ENCODE data around the gene KBTBD12.

KBTBD12 gene

DNA sequence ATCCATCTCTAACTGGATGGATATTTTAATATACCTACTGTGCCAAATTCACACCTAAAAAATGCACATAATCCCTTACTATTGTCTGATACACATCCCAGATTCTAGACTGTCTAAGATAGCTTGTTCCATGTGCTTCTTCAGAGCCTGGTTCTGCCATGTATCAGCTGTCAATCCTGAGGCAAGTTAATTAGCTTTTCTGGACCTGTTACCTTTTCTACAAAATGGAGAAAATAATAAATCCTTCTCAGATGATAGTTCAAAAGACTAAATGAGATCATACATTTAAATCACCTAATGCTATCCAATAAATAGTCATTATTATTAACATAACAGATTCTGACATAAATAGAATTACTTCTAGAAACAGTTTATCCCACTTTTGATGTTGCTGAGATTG is 66.1 kb downstream of the KBTBD12 start:
- H3K36me3 ChIP-seq (ENCODE audit: control insufficient read depth, insufficient read depth, low read length), result no peaks in the 10 kb centered on the region
- no peaks in the 10 kb centered on the region for H3K9me3 ChIP-seq (ENCODE audit: control insufficient read depth, low read length)
- no peak for DNase-seq
- H3K4me1 ChIP-seq (ENCODE audit: control insufficient read depth, insufficient read depth, low read length, poor library complexity, severe bottlenecking), result no peaks in the 10 kb centered on the region
- no peak overlapping the region for H3K27ac ChIP-seq (ENCODE audit: insufficient read depth, low read length, poor library complexity, severe bottlenecking)
- H3K4me3 ChIP-seq (ENCODE audit: insufficient read depth, low read depth, low read length, poor library complexity, severe bottlenecking), result no peak overlapping the region
- H3K27me3 ChIP-seq (replicated peaks; ENCODE audit: control insufficient read depth, insufficient read depth, low read length, poor library complexity, severe bottlenecking), result no peaks in the 10 kb centered on the region

DNA sequence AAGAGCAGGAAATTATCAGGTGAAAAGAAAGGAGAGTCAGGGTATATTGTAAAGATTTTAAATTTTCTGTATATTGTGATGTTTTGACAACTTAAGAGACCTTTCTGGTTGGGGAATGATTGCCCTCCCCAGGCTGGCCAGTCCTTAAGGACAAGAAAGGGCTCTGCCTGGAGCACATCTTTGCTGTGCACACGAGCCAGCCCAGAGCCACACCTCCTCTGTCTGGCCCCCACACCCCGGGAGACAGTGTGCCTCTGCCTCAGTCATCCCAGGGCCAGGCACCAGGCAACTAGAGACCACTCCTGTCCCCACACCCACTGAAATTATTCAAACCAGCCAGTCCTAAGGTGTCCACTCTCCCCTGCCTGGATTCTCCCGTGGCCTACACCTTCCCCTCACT is 67.1 kb downstream of the KBTBD12 start:
- no peaks in the 10 kb centered on the region for H3K4me1 ChIP-seq (ENCODE audit: control insufficient read depth, insufficient read depth, low read length, poor library complexity, severe bottlenecking)

DNA sequence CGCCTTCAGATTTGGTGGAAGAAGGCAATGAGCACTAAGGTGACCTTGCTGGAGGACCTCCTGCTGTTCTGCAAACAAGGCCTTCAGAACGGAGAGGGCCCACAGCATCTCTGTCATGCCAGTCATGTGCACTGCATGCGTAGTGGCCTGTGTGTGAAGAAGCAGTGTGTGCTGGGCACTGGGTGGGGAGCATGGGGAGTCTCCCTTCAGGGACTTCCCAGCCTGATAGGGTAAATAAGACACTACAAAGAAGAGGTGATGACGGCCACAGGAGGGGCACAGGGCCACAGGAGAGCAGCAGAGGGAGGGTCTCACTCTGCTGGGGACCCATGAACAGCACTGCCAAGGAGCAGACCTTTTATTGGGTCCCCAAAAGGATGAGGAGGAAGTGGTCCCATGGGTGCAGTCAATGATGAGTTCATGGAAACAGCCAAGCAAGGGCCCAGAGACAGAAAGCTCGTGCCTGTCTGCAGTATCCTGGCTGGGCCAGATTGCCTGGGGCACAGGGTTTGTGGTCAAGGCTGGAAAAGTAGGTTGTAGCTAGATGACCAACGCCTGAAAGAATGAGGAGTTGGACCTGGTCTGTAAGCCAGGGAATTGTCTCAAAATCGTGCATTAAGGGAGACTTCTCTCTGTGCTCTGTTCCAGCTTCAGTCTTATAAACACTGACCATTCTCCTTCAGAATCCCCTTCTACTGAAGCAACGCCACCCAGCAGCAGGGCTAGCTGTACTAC is 69.4 kb downstream of the KBTBD12 start:
- DNase-seq, result no peak
- Histone ChIP-seq H3K9me3 (ENCODE audit: control insufficient read depth, low read length) (no peaks in the 10 kb centered on the region), H3K27me3 (replicated peaks; ENCODE audit: control insufficient read depth, insufficient read depth, low read length, poor library complexity, severe bottlenecking) (no peaks in the 10 kb centered on the region)

More for the DNA sequence above, 67.1 kb downstream of the KBTBD12 start:
- Histone ChIP-seq H3K36me3 (ENCODE audit: control insufficient read depth, insufficient read depth, low read length) (no peaks in the 10 kb centered on the region), H3K27ac (ENCODE audit: insufficient read depth, low read length, poor library complexity, severe bottlenecking) (no peak overlapping the region), H3K9me3 (ENCODE audit: control insufficient read depth, low read length) (no peaks in the 10 kb centered on the region), H3K27me3 (replicated peaks; ENCODE audit: control insufficient read depth, insufficient read depth, low read length, poor library complexity, severe bottlenecking) (no peaks in the 10 kb centered on the region), H3K4me3 (ENCODE audit: insufficient read depth, low read depth, low read length, poor library complexity, severe bottlenecking) (no peak overlapping the region)
- DNase-seq, result no peak

DNA sequence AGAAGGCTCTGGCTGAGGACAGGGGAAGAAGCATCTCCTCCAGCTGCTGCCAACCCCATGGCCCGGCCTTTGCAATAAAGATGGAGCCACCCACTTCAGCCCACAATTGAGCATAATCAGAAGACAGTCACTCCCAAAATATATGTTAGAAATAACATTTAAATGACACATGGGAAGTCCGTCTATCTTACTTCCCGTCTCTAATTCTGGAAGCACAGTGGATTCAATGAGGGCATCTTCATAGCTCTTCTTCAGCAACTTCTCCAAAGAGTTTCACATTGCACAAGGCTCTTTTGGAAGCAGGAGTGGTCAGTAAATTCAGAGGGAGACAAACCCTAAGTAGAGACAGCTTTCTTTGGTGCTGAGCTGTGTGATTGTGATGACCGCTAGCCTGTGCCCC is 70.2 kb downstream of the KBTBD12 start:
- H3K27me3 ChIP-seq (replicated peaks; ENCODE audit: control insufficient read depth, insufficient read depth, low read length, poor library complexity, severe bottlenecking), result no peaks in the 10 kb centered on the region
- H3K36me3 ChIP-seq (ENCODE audit: control insufficient read depth, insufficient read depth, low read length), result no peaks in the 10 kb centered on the region
- no peaks in the 10 kb centered on the region for H3K4me1 ChIP-seq (ENCODE audit: control insufficient read depth, insufficient read depth, low read length, poor library complexity, severe bottlenecking)
- no peak for DNase-seq
- no peaks in the 10 kb centered on the region for H3K9me3 ChIP-seq (ENCODE audit: control insufficient read depth, low read length)
- no peak overlapping the region for H3K4me3 ChIP-seq (ENCODE audit: insufficient read depth, low read depth, low read length, poor library complexity, severe bottlenecking)
- H3K27ac ChIP-seq (ENCODE audit: insufficient read depth, low read length, poor library complexity, severe bottlenecking), result no peak overlapping the region

More for the DNA sequence above, 69.4 kb downstream of the KBTBD12 start:
- no peaks in the 10 kb centered on the region for H3K4me1 ChIP-seq (ENCODE audit: control insufficient read depth, insufficient read depth, low read length, poor library complexity, severe bottlenecking)
- H3K27ac ChIP-seq (ENCODE audit: insufficient read depth, low read length, poor library complexity, severe bottlenecking), result no peak overlapping the region
- H3K4me3 ChIP-seq (ENCODE audit: insufficient read depth, low read depth, low read length, poor library complexity, severe bottlenecking), result no peak overlapping the region
- H3K36me3 ChIP-seq (ENCODE audit: control insufficient read depth, insufficient read depth, low read length), result no peaks in the 10 kb centered on the region

DNA sequence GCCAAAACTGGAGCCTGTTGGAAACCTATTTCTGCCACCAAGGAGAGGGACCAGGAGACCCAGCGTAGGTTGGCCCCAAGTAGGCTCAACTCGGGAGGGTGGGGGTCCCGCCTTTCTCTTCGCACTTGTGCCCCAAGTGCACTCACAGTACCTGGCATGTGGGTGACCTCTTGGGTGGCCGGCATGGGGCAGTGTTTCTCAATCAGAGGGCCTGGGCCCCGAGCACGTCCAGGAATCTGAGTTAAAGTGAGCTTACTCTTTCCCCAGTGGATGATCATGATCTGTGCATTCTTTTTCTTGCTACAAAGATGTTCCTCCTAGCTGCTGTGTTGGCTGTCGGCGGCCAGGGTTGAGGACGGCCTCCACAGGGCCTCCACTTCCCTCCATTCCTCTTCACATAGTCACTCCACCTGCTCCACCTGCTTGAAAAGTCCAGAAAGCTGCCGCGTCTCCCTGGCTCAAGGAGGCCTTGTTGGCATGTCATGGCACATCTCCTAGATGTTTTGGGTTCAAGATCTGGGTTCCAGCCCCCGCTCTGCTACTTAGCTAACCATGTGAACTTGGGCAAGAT is 70.7 kb downstream of the KBTBD12 start:
- H3K4me3 ChIP-seq (ENCODE audit: insufficient read depth, low read depth, low read length, poor library complexity, severe bottlenecking), result no peak overlapping the region
- H3K27me3 ChIP-seq (replicated peaks; ENCODE audit: control insufficient read depth, insufficient read depth, low read length, poor library complexity, severe bottlenecking), result no peaks in the 10 kb centered on the region
- no peaks in the 10 kb centered on the region for H3K36me3 ChIP-seq (ENCODE audit: control insufficient read depth, insufficient read depth, low read length)
- H3K9me3 ChIP-seq (ENCODE audit: control insufficient read depth, low read length), result no peaks in the 10 kb centered on the region
- DNase-seq, result no peak
- no peak overlapping the region for H3K27ac ChIP-seq (ENCODE audit: insufficient read depth, low read length, poor library complexity, severe bottlenecking)
- H3K4me1 ChIP-seq (ENCODE audit: control insufficient read depth, insufficient read depth, low read length, poor library complexity, severe bottlenecking), result no peaks in the 10 kb centered on the region

DNA sequence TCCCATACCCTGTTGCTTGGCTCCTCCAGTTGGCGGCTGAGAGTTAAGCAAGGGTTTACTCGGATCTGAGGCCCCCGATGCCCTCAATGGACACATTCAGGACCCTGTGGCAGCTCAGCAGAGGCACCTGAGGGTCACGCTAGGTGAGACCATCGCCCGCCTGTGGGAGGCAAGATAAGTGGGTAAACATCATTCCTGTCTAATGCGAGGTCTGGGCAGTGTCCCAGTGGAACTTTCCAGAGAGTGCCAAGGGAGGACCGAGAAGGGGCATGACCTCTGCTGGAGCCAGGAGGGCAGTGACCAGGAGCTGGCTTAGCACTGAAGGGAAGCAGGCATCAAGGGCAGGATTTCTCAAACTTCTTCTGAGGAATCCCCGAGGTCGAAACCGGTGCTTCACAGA is 71.8 kb downstream of the KBTBD12 start:
- no peak overlapping the region for H3K27ac ChIP-seq (ENCODE audit: insufficient read depth, low read length, poor library complexity, severe bottlenecking)

DNA sequence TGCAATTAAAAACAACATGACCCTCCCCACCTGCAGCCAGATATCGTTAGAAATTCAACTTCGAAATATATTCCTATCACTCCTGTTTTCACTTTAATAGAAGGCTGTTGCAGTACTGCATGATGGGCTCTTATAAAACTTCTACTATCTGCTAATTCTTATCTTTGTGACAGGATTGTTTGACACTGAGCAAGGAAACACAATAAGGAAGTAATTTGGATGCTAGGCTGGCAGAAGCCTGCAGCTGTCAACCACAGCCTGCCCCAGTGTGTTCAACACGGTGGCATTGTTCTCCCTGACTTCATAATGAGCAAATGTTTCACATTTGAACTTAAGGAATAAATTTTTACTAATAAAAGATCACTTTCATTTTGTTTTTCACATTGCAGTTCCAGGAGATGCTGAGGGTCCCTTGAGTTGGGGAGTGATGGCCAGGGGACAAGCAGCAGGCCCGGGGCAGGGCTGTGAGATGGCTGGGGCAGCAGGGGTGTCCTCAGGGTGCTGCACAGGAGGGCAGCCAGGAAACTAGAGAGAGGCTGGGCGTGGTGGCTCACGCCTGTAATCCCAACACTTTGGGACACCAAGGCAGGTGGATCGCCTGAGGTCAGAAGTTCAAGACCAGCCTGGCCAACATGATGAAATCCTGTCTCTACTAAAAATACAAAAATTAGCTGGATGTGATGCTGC is 72.4 kb downstream of the KBTBD12 start:
- Histone ChIP-seq H3K9me3 (ENCODE audit: control insufficient read depth, low read length) (no peaks in the 10 kb centered on the region), H3K27me3 (replicated peaks; ENCODE audit: control insufficient read depth, insufficient read depth, low read length, poor library complexity, severe bottlenecking) (no peaks in the 10 kb centered on the region), H3K36me3 (ENCODE audit: control insufficient read depth, insufficient read depth, low read length) (no peaks in the 10 kb centered on the region), H3K4me3 (ENCODE audit: insufficient read depth, low read depth, low read length, poor library complexity, severe bottlenecking) (no peak overlapping the region), H3K4me1 (ENCODE audit: control insufficient read depth, insufficient read depth, low read length, poor library complexity, severe bottlenecking) (no peaks in the 10 kb centered on the region), H3K27ac (ENCODE audit: insufficient read depth, low read length, poor library complexity, severe bottlenecking) (no peak overlapping the region)
- no peak for DNase-seq

More for the DNA sequence above, 71.8 kb downstream of the KBTBD12 start:
- no peaks in the 10 kb centered on the region for H3K36me3 ChIP-seq (ENCODE audit: control insufficient read depth, insufficient read depth, low read length)
- no peak for DNase-seq
- H3K9me3 ChIP-seq (ENCODE audit: control insufficient read depth, low read length), result no peaks in the 10 kb centered on the region
- no peak overlapping the region for H3K4me3 ChIP-seq (ENCODE audit: insufficient read depth, low read depth, low read length, poor library complexity, severe bottlenecking)
- no peaks in the 10 kb centered on the region for H3K27me3 ChIP-seq (replicated peaks; ENCODE audit: control insufficient read depth, insufficient read depth, low read length, poor library complexity, severe bottlenecking)
- no peaks in the 10 kb centered on the region for H3K4me1 ChIP-seq (ENCODE audit: control insufficient read depth, insufficient read depth, low read length, poor library complexity, severe bottlenecking)

DNA sequence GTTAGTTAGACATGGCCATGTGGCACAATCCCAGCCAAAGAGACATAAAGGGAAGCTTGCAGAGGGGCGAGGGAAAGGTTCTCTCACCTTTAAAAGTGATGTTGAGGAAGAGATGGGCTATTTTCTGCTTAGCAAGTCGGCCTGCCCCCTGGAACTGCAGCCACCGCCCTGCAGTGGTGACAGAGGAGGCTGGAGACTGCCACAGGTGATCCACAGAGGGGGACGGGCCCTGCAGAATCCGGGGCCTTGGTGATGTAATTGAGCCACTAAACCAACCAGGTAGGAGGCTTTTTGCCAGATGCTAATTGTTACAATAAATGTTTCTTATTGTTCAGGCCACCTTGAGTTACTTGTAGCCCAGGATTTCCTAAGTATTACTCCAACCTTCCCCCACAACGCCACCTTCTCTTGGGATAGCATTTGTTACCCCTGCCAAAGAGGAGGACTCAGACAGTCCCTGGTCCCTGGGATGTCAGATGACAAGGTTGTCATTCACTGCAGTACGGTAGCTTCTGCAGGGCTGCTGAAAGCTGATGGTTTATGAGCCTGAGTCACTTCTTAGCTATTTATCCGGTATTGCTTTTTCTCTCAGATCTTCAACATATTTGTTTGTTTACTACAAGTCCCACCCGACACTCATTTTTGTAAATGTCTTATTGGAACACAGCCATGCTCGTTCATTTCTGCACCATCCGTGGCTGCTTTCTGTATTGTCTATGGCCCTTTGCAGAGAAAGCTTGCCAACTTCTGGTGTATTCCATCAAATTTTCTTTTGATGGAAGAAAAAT is 73.9 kb downstream of the KBTBD12 start:
- Histone ChIP-seq H3K36me3 (ENCODE audit: control insufficient read depth, insufficient read depth, low read length) (no peaks in the 10 kb centered on the region), H3K27ac (ENCODE audit: insufficient read depth, low read length, poor library complexity, severe bottlenecking) (no peak overlapping the region), H3K27me3 (replicated peaks; ENCODE audit: control insufficient read depth, insufficient read depth, low read length, poor library complexity, severe bottlenecking) (no peaks in the 10 kb centered on the region), H3K4me1 (ENCODE audit: control insufficient read depth, insufficient read depth, low read length, poor library complexity, severe bottlenecking) (no peaks in the 10 kb centered on the region), H3K9me3 (ENCODE audit: control insufficient read depth, low read length) (no peaks in the 10 kb centered on the region), H3K4me3 (ENCODE audit: insufficient read depth, low read depth, low read length, poor library complexity, severe bottlenecking) (no peak overlapping the region)
- no peak for DNase-seq

DNA sequence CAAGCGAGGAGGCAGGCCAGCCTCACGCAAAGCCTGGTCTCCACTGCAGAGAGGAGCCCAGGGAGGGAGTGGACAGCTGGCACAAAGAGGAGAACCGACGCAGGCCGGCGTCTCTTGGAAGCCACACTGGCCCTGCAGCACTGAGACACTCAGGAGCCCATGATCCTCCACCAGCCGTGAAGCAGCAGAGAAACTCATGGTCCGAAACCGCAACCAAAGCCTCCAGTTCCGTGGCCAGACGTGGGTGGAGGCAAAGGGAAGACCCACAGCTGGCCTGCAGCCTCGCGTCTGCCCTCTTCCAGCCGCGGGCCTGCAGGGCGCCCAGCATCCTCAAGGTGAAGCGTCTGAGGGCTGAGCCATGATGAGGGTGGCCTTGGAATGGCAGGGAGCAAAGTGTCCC is 75.0 kb downstream of the KBTBD12 start:
- no peaks in the 10 kb centered on the region for H3K36me3 ChIP-seq (ENCODE audit: control insufficient read depth, insufficient read depth, low read length)
- H3K9me3 ChIP-seq (ENCODE audit: control insufficient read depth, low read length), result no peaks in the 10 kb centered on the region
- no peaks in the 10 kb centered on the region for H3K4me1 ChIP-seq (ENCODE audit: control insufficient read depth, insufficient read depth, low read length, poor library complexity, severe bottlenecking)
- no peak overlapping the region for H3K4me3 ChIP-seq (ENCODE audit: insufficient read depth, low read depth, low read length, poor library complexity, severe bottlenecking)
- DNase-seq, result no peak
- no peaks in the 10 kb centered on the region for H3K27me3 ChIP-seq (replicated peaks; ENCODE audit: control insufficient read depth, insufficient read depth, low read length, poor library complexity, severe bottlenecking)
- no peak overlapping the region for H3K27ac ChIP-seq (ENCODE audit: insufficient read depth, low read length, poor library complexity, severe bottlenecking)

All from effector memory CD4-positive, alpha-beta T cell (primary cell).